HG02943 (cell line): ENCODE measurements around the gene UBAP2.
"Not testable (repeated sequence)": the region's sequence is repeated elsewhere in the genome, so short reads cannot be mapped to it uniquely, and the experiment has no call there.

ENCODE experiments used
- ATAC-seq: cut with Tn5 transposase; IDR thresholded peaks from one replicate; pipeline ENCODE4 v1.9.1; 2021; ENCODE audit warnings: mild to moderate bottlenecking, low read depth, moderate library complexity; ENCODE audit not compliant: unreplicated experiment

UBAP2 gene

DNA sequence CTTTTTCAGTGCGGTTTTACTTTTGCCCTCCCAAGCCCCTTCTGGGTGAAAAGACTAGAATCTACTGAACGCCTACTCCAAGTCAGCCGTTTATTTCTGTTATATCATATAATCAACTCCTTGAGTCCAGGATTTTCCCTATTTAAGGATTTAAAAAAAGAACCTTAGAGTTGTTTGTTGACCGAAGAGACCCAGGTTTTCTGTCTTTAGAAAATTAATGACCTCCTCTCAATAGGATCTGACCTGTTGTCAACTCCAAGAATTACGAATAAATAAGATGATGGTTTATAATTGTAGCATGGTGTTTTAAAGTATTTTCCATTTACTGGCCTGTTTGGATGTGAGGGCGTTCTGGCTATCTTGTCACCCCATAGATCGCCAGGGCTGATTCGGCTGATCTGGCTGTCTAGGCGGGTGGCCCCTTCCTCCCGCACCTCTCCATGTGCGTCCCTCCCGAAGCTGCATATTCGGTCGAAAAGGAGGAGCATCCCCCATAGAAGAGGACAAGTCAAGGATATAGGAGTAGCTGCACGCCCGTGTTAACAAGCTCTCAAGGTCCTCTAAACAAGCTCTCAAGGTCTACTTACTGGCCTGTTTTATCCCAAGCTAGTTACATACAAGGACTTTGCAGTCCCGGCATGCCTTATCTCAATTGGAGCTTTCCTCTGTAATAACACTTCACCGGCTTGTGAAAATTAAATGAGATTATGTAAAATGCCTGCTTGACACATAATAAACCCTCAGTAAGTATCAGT is 1.1 kb upstream of the UBAP2 start:
- ATAC-seq: no peak

- ATAC-seq: peak; percentile 26
Observed at GRCh38 chr9:34047864-34048726, 592 bp downstream of the UBAP2 start.

DNA sequence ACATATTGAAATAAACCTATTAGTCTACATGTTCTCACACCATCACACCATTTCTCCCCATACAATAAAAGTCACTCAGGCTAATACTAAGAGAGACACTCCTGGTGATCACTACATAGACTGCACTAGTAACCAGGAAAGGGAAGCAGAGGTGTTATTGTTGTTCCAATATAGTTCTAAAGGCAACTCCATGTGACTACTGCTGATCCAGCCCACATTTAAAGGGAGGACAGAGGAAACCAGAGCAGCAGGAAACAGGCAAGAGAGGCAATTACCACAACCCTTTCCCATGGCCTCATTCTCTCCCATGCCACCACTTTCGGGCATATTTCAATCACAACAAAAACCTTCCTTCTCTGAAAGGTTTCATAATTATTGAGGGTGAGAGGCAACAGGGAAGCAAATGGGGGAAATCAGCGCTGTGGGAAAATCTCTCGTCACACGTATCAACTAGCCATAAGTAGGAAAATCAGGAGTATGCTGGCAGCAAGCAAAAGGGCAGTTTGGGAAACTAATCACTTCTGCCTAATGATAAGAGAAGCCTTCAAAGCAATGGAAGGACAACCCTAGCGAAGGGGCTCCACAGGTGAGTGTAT is 1.8 kb downstream of the UBAP2 start:
- no peak for ATAC-seq

DNA sequence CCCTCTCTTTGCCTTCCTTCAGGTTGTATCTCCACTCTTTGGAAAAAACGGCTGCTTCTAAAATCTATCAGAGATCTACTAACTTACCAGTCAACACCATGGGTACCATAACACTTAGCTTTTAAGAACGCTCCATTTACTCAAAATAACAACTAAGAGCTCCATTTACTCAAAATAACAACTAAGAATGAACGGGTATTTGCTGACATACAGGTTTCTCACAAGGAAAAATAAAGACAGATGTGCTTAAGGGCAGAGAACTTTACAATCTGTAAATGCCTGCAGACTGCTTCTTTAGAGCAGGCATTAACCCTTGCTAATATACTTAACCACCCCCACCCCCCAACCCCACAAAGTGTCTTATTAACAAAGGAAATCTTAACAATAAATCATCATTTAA is 2.8 kb downstream of the UBAP2 start:
- no peak for ATAC-seq

GRCh38 chr9:34042074-34042473 is 6.6 kb downstream of the UBAP2 start:
- ATAC-seq: not testable (repeated sequence)

DNA sequence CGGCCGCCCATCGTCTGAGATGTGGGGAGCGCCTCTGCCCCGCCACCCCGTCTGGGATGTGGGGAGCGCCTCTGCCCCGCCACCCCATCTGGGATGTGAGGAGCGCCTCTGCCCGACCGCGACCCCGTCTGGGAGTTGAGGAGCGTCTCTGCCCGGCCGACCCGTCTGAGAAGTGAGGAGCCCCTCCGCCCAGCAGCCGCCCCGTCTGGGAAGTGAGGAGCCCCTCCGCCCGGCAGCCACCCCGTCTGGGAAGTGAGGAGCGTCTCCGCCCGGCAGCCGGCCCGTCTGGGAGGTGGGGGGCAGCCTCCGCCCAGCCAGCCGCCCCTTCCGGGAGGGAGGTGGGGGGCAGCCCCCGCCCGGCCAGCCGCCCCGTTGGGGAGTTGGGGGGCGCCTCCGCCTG is 9.8 kb downstream of the UBAP2 start:
- ATAC-seq: not testable (repeated sequence)

DNA sequence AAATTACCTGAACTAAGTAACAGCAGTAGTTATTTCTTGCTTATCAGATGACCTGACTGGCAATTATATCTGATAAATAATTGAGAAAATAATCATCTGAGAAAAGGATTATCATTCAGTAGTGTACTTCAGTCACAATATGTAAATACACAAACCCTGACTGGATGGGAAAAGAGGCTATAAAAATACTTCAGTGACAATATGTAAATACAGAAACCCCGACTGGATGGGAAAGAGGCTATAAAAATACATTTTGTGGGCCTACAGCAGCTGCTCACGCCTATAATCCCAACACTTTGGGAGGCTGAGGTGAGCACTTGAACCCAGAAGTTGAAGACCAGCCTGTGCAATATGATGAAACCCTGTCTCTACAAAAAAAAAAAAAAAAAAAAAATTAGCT is 11.1 kb downstream of the UBAP2 start:
- ATAC-seq: no peak

- ATAC-seq: no peak
Observed at GRCh38 chr9:34036625-34037024, 12.1 kb downstream of the UBAP2 start.

DNA sequence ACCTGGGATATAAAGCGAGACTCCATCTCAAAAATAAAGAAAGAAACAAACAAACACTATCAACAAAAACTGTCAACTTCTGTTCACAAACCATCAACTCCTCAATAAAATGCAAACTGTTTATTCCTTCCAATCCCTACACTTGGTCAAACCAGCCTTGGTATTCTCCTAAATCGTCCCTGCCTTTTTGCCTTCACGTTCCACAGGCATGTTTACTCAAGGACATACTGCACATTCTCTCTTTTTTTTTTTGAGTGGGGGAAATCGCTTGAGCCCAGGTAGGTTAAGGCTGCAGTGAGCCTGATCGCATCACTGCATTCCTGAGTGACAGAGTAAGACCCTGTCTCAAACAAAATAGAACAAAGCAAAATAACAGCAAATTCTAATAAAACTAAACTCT is 13.0 kb downstream of the UBAP2 start:
- ATAC-seq: no peak

- ATAC-seq: no peak
Observed at GRCh38 chr9:34034698-34035065, 14.0 kb downstream of the UBAP2 start.

DNA sequence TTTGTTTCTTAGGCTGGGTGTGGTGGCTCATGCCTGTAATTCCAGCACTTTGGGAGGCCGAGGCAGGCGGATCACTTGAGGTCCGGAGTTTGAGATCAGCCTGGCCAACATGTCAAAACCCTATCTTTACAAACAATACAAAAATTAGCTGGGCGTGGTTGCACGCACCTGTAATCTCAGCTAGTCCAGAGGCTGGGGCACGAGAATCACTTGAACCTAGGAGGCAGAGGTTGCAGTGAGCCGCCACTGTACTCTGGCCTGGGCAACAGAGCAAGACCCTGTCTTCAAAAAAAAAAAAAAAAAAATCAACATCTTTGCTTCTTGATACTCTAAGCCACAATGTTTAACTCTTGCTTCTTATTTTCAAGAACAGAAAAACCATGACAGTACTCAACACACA is 16.1 kb downstream of the UBAP2 start:
- no peak for ATAC-seq

GRCh38 chr9:34027845-34028574 is 20.7 kb downstream of the UBAP2 start:
- no peak for ATAC-seq

DNA sequence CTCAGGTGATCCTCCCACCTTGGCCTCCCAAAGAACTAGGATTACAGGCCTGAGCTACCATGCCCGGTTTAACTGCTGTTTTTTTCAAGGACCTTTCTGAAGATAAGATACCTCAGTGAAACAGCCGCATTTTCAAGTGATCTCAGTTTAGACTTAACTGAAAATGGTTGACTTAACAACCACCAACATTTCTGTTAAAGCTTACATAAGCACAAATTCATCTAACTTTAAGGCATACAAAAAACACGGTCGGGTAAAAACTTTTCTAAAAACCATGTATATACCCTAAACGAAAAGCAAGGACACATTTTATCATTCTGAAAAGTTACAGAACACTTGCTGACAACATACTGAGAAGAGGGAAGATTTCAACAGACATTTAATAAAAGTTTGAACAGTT is 22.9 kb downstream of the UBAP2 start:
- no peak for ATAC-seq

GRCh38 chr9:34025062-34025461 is 23.6 kb downstream of the UBAP2 start:
- ATAC-seq: no peak

DNA sequence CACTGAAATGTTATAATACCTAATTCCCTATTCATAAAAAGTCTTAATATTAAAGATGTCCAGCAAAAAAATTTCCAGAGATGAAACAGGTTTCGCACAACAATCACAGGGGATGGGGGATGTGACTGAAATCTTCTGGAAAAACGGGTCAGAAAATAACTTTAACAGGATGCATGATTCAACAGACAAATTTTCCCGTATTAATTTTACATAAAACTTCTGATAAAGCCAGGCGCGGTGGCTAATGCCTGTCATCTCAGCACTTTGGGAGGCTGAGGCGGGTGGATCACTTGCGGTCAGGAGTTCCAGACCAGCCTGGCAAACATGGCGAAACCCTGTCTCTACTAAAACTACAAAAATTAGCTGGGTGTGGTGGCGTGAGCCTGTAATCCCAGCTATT is 24.2 kb downstream of the UBAP2 start:
- ATAC-seq: not testable (repeated sequence)

DNA sequence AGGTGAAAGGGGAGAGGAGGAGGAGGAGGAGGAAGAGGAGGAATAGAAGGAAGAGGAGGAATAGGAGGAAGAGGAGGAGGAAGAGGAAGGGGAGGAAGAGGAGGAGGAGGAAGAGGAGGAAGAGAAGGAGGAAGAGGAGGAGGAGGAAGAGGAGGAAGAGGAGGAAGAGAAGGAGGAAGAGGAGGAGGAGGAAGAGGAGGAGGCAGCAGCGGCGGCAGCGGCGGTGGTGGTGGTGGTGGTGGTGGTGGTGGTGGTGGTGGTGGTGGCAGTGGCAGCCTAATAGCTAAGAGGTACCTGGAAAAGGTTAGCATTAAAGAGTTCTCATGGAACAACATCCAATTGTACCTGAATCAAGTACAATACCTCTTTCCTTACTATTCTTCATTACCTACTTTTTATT is 32.5 kb downstream of the UBAP2 start:
- no peak for ATAC-seq

DNA sequence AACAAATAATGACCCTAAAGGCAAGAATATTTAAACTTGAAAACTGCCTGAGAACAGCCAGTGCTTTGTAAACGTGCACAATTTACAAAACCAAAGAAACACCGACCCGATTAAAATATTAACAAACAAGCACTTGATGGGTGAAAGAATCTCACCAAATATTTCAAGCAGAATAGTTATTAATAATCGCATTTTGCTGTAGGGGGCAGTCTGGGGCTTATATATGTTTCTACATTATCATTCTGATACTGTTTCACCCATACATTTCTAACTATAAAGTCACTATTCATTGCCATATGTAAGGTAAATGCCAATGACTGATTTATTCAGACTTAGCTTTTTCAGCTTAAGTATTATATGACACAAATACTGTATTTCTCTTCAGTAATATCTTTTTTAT is 37.7 kb downstream of the UBAP2 start:
- ATAC-seq: no peak

GRCh38 chr9:34001951-34002350 is 46.7 kb downstream of the UBAP2 start:
- ATAC-seq: no peak

GRCh38 chr9:34001298-34001697 is 47.4 kb downstream of the UBAP2 start:
- no peak for ATAC-seq

DNA sequence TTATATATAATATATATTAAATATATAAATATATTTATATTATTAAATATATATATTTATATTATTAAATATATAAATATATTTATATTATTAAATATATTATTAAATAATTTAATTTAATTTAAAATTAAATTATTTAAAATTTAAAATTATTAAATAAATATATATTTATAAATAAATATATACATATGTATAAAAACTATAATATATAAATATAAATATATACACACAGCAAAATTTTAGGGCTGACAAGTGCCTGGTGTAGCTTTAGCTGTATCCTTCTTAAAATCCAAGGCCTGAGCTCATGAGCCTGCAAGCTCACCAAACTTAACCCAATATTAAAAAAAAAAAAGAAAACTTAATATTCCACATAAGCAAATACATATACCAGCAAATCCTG is 53.2 kb downstream of the UBAP2 start:
- no peak for ATAC-seq

- ATAC-seq: no peak
Observed at GRCh38 chr9:33993104-33993503, 55.6 kb downstream of the UBAP2 start.
